Measurements from ENCODE around the gene OR2T8. TPM values are rescaled to one million over a fixed set of nuclear protein-coding genes. Genes with fewer than 3 reads are reported as not detected.
"Not testable (repeated sequence)": the region's sequence is repeated elsewhere in the genome, so short reads cannot be mapped to it uniquely, and the experiment has no call there.

OR2T8 gene
- total RNA-seq, 1 experiment from 2014 or later = not detected

- CTCF ChIA-PET = no interaction called here
- Mint-ChIP-seq H3K27me3 (ENCODE audit: unreplicated experiment) (no peaks in the 10 kb centered on the region), H3K9me3 (ENCODE audit: low read depth, unreplicated experiment) (peaks cover 23% of the 10 kb centered on the region), H3K36me3 (ENCODE audit: insufficient read depth, unreplicated experiment) (peaks cover 4% of the 10 kb centered on the region), H3K4me1 (ENCODE audit: low read depth, unreplicated experiment) (no peaks in the 10 kb centered on the region), H3K4me3 (ENCODE audit: low read depth, unreplicated experiment) (no peak overlapping the region), H3K27ac (ENCODE audit: unreplicated experiment) (no peak overlapping the region)
- DNase-seq = no peak
- TF ChIP-seq CTCF (IDR thresholded peaks at IDR 0.05; ENCODE audit: unreplicated experiment) = no peak
- intact Hi-C loops (cut with micrococcal nuclease; ENCODE audit: unreplicated experiment) = no loop called here
- no TSS peak for BruUV-seq (replicated peaks)
Measured at GRCh38 chr1:247936415-247936814, 16.4 kb downstream of the OR2T8 start.

GRCh38 chr1:247936965-247937734 lies 17.1 kb downstream of the OR2T8 start:
- intact Hi-C loops (cut with micrococcal nuclease; ENCODE audit: unreplicated experiment); H3K36me3 Mint-ChIP-seq (ENCODE audit: insufficient read depth, unreplicated experiment); H3K4me1 Mint-ChIP-seq (ENCODE audit: low read depth, unreplicated experiment); H3K4me3 Mint-ChIP-seq (ENCODE audit: low read depth, unreplicated experiment); CTCF ChIA-PET; BruUV-seq (replicated peaks); H3K27ac Mint-ChIP-seq (ENCODE audit: unreplicated experiment); H3K27me3 Mint-ChIP-seq (ENCODE audit: unreplicated experiment): not testable (repeated sequence)
- DNase-seq = peak; percentile 4
- TF ChIP-seq CTCF (IDR thresholded peaks at IDR 0.05; ENCODE audit: unreplicated experiment) = peak; percentile 76
- peaks cover 23% of the 10 kb centered on the region for H3K9me3 Mint-ChIP-seq (ENCODE audit: low read depth, unreplicated experiment)

GRCh38 chr1:247942624-247943023 lies 22.6 kb downstream of the OR2T8 start:
- CTCF ChIA-PET = no interaction called here
- H3K27me3 Mint-ChIP-seq (ENCODE audit: unreplicated experiment) = no peaks in the 10 kb centered on the region
- no peak overlapping the region for H3K27ac Mint-ChIP-seq (ENCODE audit: unreplicated experiment)
- TF ChIP-seq CTCF (IDR thresholded peaks at IDR 0.05; ENCODE audit: unreplicated experiment) = no peak
- H3K9me3 Mint-ChIP-seq (ENCODE audit: low read depth, unreplicated experiment) = peaks cover 29% of the 10 kb centered on the region
- intact Hi-C loops (cut with micrococcal nuclease; ENCODE audit: unreplicated experiment) = no loop called here
- no peaks in the 10 kb centered on the region for H3K4me1 Mint-ChIP-seq (ENCODE audit: low read depth, unreplicated experiment)
- H3K36me3 Mint-ChIP-seq (ENCODE audit: insufficient read depth, unreplicated experiment) = no peaks in the 10 kb centered on the region
- no peak overlapping the region for H3K4me3 Mint-ChIP-seq (ENCODE audit: low read depth, unreplicated experiment)
- no TSS peak for BruUV-seq (replicated peaks)
- no peak for DNase-seq

- DNase-seq = no peak
- TF ChIP-seq CTCF (IDR thresholded peaks at IDR 0.05; ENCODE audit: unreplicated experiment) = no peak
- CTCF ChIA-PET = no interaction called here
- intact Hi-C loops (cut with micrococcal nuclease; ENCODE audit: unreplicated experiment) = no loop called here
- H3K27me3 Mint-ChIP-seq (ENCODE audit: unreplicated experiment) = no peaks in the 10 kb centered on the region
- no peaks in the 10 kb centered on the region for H3K36me3 Mint-ChIP-seq (ENCODE audit: insufficient read depth, unreplicated experiment)
- no peaks in the 10 kb centered on the region for H3K4me1 Mint-ChIP-seq (ENCODE audit: low read depth, unreplicated experiment)
- no peak within 1 kb of the TSS for H3K27ac Mint-ChIP-seq (ENCODE audit: unreplicated experiment)
- H3K4me3 Mint-ChIP-seq (ENCODE audit: low read depth, unreplicated experiment) = no peak within 1 kb of the TSS
- peaks cover 41% of the 10 kb centered on the region for H3K9me3 Mint-ChIP-seq (ENCODE audit: low read depth, unreplicated experiment)
- no TSS peak for BruUV-seq (replicated peaks)
Measured at GRCh38 chr1:247948558-247948957, 28.5 kb downstream of the OR2T8 start, which contains the start of gene OR2L8. TSS of gene OR2L8 (plus strand) at chr1:247948858. CDS start at chr1:247948858, 0 bp downstream.

Measured in Calu3 (cell line).